Smooth muscle cell of the brain vasculature (primary cell): ENCODE results near the gene MIER2.

ENCODE experiments used
- DNase-seq: peaks from one replicate; pipeline ENCODE4 v3.0.0-alpha.2; 2012; ENCODE audit warnings: low read depth, low spot score

Gene MIER2

DNA sequence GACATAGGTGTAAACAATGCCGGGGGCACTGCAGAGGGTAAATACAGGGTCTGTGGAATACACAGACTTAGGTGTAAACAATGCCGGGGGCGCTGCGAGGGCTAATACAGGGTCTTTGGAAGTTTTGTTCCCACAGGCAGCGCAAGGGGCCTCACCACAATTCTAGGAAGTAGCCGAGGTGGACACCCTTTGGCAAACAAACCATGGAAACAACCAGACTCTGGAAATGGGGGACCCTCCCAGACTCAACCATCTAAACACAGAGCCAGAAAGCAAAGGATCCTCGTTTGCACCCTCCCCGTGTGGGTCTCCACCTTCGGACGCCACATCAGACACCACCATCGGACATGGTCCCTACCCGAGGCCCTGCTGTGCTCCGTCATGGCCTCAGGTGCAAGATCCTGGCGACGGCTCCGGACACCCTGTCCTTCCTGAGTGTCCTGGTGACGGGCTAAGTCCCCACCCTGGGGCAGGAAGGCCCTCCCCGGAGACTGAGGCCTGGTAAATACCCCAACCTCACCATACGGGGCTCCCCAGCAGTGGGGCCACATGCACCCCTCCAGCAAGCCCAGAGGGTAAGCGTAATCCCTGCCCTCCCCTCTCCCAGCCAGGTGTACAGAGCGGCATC lies 36.7 kb downstream of the MIER2 start:
- no peak for DNase-seq

DNA sequence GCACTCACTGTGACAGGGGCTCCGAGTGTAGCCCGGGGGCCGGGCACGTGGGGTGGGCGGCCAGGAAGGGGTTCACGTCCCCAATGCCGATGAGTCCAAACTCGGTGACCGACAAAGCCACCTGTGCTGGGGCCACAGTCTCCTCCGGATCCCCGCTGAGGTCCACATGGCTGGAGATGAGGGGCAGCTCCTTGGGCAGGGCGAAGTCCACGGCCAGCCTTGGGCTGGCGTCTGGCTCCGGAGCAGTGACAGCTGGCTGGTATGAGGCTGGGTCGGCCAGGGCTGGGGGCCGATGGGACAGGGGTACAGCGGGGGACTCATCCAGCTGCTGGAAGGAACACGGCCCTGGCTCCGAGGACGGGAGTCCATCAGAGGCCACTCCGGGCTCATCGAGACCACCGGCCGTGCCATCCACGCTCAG lies 37.5 kb downstream of the MIER2 start:
- DNase-seq = no peak

- DNase-seq = no peak
Measured at GRCh38 chr19:306151-306900, 38.3 kb downstream of the MIER2 start.

GRCh38 chr19:305240-306150 lies 39.1 kb downstream of the MIER2 start:
- DNase-seq = no peak

GRCh38 chr19:296476-297225 lies 47.9 kb downstream of the MIER2 start:
- DNase-seq = no peak

GRCh38 chr19:295687-296370 lies 48.8 kb downstream of the MIER2 start:
- DNase-seq = no peak

DNA sequence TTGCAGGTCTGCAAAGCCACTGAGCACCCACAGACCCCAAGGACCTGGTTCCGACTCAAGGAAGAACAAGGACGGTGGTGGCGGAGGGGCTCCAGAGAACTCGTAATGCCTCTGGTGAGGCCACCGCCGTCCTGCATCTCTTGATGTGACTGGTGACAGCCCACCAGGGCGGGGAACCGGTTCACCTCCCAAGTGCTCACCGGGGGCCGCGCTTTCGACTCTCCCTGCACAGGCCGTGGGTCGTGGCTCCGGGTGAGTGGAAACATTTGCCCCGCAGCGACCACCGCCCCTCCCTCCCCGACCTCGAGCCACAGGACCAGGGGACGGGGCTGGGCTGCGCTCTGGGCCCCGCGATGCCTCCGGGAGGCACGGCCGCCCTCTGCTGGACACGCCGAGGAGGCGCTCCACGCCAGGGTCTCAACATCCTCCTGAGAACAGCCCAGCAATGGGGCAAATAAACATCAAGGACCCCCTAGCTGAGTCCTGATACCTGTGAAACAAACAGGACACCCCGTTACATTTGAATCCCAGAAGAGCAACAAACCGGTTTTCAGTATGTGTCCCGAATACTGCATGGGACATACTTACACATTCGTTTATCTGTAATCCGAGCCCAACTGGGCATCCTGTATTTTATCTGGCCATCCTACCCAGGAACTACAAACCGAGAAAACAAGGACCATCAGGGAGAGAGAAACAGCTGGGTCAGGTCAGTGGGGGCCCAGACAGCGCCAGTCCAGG lies 49.5 kb downstream of the MIER2 start:
- no peak for DNase-seq

GRCh38 chr19:294341-294945 lies 50.2 kb downstream of the MIER2 start:
- DNase-seq = no peak

DNA sequence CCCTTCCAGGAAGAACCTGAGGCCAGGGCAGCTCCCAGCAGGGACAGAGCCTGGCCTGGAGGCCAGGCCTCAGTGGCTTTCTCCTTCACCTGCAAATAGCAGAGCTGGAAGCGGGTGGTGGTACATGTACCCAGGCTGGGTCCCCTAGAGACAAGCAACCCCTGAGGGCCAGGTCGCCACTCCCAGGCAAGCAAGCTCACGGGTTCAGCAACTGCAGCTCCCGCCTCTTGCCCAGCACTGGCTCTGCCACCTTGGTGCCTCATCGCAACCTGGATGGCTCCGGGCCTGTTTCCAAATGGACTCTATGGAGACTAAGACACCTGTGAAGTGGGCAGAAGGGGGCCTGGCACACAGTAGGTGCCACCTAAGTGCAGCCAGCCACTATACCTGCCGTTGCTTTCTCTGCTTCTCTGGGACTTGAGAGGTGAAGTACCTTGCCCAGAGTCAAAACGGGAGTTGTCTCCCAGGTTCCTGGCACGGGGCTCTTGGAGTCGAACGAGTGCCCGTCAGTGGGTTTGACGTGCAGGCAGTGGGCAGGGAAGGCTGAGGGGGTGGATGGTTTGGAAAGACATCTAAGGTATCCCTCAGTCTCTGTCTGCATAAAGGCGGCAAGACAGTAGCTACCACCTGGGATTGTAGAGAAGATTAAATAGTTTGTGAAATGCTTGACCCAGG lies 51.0 kb downstream of the MIER2 start:
- DNase-seq = no peak

GRCh38 chr19:292951-293350 lies 51.6 kb downstream of the MIER2 start:
- no peak for DNase-seq

GRCh38 chr19:292281-292884 lies 52.2 kb downstream of the MIER2 start:
- DNase-seq = no peak

GRCh38 chr19:291561-292280 lies 52.9 kb downstream of the MIER2 start:
- no peak for DNase-seq

GRCh38 chr19:291006-291521 lies 53.5 kb downstream of the MIER2 start, which contains the start of gene PLPP2:
PLPP2 (minus strand) TSS chr19:291403; CDS start chr19:291336, 67 bp downstream.
- no peak for DNase-seq

GRCh38 chr19:290372-291005 lies 54.1 kb downstream of the MIER2 start:
- no peak for DNase-seq

- DNase-seq = no peak
Measured at GRCh38 chr19:289651-290371, 54.8 kb downstream of the MIER2 start.

GRCh38 chr19:288911-289310 lies 55.7 kb downstream of the MIER2 start:
- DNase-seq = no peak

GRCh38 chr19:287381-287871 lies 57.2 kb downstream of the MIER2 start:
- no peak for DNase-seq
